ENCODE data around the gene SLC22A14. TPM values are rescaled to one million over a fixed set of nuclear protein-coding genes. Genes with fewer than 3 reads are reported as not detected.

The SLC22A14 gene
- total RNA-seq, 1 donor: not detected

DNA sequence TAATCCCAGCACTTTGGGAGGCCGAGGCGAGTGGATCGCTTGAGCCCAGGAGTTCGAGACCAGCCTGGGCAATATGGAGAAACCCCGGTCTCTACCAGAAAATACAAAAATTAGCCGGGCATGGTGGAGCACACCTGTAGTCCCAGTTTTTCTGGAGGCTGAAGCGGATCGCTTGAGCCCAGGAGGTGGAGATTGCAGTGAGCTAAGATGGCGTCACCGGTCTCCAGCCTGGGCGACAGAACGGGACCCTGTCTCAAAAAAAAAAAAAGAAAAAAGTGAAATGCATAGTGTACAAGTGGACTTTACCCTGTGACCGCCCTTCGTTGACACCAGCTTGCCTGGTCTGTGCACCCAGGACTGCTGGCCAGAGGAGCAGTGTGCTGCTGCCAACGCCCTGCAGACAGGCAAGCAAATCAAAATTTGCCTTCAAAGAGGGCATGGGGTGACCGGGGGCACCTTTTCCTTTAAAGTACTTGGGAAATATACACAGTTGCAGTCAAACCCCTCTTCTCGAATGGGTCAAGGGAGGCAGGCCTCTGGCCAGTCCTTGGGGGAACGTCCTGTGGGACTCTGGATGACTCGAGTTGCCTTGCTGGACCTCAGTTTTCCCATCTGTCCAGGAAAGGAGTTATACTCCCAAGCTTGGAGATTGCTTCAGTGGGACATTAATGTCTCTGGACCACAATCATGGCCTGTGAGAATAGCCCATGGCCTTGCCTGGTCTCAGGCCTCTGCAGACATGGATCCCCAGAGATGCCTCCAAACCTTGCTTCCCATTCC lies 65.5 kb downstream of the SLC22A14 start:
- peak overlapping the region; percentile 88 for H3K4me3 ChIP-seq (ENCODE audit: low read depth, low read length)
- no peak for DNase-seq (ENCODE audit: low read depth)
- TF ChIP-seq, protein P1, sequence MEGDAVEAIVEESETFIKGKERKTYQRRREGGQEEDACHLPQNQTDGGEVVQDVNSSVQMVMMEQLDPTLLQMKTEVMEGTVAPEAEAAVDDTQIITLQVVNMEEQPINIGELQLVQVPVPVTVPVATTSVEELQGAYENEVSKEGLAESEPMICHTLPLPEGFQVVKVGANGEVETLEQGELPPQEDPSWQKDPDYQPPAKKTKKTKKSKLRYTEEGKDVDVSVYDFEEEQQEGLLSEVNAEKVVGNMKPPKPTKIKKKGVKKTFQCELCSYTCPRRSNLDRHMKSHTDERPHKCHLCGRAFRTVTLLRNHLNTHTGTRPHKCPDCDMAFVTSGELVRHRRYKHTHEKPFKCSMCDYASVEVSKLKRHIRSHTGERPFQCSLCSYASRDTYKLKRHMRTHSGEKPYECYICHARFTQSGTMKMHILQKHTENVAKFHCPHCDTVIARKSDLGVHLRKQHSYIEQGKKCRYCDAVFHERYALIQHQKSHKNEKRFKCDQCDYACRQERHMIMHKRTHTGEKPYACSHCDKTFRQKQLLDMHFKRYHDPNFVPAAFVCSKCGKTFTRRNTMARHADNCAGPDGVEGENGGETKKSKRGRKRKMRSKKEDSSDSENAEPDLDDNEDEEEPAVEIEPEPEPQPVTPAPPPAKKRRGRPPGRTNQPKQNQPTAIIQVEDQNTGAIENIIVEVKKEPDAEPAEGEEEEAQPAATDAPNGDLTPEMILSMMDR (IDR thresholded peaks at IDR 0.05; ENCODE audit: insufficient read depth, low read length): no peak

DNA sequence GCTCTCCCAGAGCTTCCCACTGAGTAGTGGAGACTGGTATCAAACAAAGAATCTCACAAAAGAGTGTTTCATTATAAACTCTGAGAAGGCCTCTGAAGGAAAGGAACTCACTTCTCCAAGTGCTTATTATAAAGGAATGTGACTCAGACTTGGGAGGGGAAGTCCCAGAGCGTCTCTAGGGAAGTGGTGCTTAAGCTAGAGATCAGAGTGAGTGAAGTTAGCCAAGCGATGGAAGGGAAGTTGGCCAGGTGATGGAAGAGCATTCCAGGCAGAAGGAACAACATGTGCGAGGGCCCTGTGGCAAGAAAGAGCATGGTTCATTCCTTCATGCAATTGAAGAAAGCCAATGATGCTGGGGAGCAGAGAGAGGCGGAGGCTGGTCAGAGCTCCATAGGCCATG lies 66.8 kb downstream of the SLC22A14 start:
- TF ChIP-seq, protein P1 (IDR thresholded peaks at IDR 0.05; ENCODE audit: insufficient read depth, low read length): no peak
- peak; percentile 53 for DNase-seq (ENCODE audit: low read depth)
- no peak overlapping the region for H3K4me3 ChIP-seq (ENCODE audit: low read depth, low read length)

DNA sequence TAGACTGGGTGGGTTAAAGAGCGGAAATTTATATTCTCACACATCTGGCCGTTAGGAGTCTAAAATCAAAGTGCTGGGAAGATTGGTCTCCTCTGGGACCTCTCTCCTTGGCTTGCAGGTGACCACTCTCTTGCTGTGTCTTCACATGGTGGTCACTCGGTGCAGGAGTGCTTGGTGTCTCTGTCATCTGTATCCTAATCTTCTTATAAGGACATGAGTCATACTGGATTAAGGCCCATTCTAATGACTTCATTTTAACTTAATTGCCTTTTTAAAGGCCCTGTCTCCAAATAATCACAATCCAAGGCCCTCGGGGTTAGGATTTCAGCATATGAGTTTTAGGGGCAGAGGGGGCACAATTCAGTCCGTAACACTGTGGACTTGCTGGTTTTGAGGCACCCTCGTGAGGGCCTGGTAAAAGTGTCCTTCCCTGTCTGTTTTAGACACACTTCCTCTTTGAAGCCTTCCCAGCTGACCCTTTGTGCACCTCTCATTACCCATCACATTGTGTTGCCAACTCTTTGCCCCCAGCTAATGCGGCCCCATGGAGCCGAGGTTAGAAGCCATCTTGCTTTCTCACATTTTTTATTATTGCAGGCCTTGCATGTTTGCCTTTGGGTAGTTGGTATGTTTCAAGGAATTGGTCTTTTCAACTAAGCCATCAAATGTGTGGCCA lies 67.7 kb downstream of the SLC22A14 start:
- DNase-seq (ENCODE audit: low read depth): peak; percentile 13
- no peak overlapping the region for H3K4me3 ChIP-seq (ENCODE audit: low read depth, low read length)
- TF ChIP-seq, protein P1 (IDR thresholded peaks at IDR 0.05; ENCODE audit: insufficient read depth, low read length): no peak

DNA sequence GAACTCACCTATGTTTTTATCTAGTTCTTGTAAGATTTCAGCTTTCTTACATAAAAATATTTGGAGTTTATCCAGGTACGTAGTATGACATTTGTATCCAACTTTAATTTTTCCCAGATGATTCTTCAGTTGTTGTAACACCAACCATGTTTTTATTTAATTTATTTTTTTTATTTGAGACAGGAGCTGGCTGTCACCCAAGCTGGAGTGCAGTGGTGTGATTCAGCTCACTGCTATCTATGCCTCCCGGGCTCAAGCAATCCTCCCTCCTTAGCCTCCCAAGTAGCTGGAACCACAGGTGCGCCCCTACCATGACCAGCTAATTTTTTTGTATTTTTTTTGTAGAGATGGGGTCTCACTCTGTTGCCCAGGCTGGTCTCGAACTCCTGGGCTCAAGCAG lies 71.1 kb downstream of the SLC22A14 start:
- TF ChIP-seq, protein P1 (IDR thresholded peaks at IDR 0.05; ENCODE audit: insufficient read depth, low read length): no peak
- DNase-seq (ENCODE audit: low read depth): peak; percentile 46

DNA sequence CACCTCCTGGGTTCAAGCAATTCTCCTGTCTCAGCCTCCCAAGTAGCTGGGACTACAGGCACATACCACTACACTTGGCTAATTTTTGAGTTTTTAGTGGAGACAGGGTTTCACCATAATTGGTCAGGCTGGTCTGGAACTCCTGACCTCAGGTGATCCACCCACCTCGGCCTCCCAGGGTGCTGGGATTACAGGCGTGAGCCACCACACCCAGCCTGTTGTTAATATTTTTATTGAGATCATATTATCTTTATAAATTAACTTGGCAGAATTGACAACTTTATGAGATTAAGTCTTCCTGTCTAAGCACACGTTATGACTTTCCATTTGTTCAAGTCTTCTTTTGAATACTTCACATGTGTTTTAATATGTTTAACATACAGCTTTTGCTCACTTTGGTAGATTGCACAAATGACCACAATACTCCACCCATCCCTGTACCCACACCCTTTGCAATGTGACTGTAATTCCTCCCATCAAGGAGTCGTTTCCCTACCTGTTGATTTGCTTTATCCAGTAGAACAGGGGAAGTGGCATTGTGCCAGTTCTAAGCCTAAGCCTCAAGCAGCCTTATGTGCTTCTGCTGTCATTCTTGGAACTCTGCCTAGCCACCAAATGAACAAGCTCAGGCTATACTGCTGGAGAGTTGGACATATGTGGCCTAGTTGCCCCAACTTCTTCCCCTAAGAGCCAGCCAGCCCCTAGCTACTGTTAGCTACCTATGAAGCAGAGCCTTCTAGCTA lies 72.7 kb downstream of the SLC22A14 start:
- TF ChIP-seq, protein P1 (IDR thresholded peaks at IDR 0.05; ENCODE audit: insufficient read depth, low read length): no peak
- H3K4me3 ChIP-seq (ENCODE audit: low read depth, low read length): no peak overlapping the region
- peak; percentile 45 for DNase-seq (ENCODE audit: low read depth)

More for the DNA sequence above, 71.1 kb downstream of the SLC22A14 start:
- H3K4me3 ChIP-seq (ENCODE audit: low read depth, low read length): no peak overlapping the region

DNA sequence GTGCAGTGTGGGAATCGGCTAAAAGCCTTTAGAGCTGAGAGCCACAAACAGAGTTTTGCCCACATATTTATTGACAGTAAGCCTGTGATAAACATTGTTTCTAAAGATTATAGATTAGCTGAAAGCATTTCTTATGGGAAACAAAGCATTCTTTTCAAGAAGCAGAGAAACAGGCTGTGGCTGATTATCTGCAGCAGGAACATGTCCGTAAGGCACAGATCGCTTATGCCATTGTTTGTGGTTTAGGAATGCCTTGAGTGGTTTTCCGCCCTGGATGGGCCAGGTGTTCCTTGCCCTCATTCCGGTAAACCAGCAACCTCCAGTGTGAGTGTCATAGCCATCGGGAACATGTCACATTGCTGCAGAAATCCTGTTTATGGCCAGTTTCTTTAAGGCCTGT lies 76.9 kb downstream of the SLC22A14 start:
- H3K4me3 ChIP-seq (ENCODE audit: low read depth, low read length): no peak overlapping the region
- DNase-seq (ENCODE audit: low read depth): no peak
- TF ChIP-seq, protein P1 (IDR thresholded peaks at IDR 0.05; ENCODE audit: insufficient read depth, low read length): no peak

Measured in fibroblast of the aortic adventitia (primary cell).